Stimulated activated naive CD8-positive, alpha-beta T cell treated with anti-CD3 and anti-CD28 coated beads, Interleukin-15, amount 100 ng/mL, for 72 hours (primary cell): ENCODE results near the gene CABLES1.
"Not testable (repeated sequence)": the region's sequence is repeated elsewhere in the genome, so short reads cannot be mapped to it uniquely, and the experiment has no call there.

Experiments
- ATAC-seq: fragments of 150-1000 bp; cut with Tn5 transposase; 2 replicates; pipeline ENCODE4 v1.10.0; 2021; ENCODE audit warnings: mild to moderate bottlenecking, moderate library complexity
- DNase-seq, 2 donors: peaks; one replicate each; pipeline ENCODE4 v3.0.0; 2021 to 2022
- H3K27ac Mint-ChIP-seq, 2 donors: one replicate each; pipeline ENCODE4 v1.8.0; 2022; ENCODE audit warnings: mild to moderate bottlenecking in 2 of 2, mixed read lengths in 2 of 2, moderate library complexity in 2 of 2
- H3K27me3 Mint-ChIP-seq: one replicate; pipeline ENCODE4 v1.8.0; 2022; ENCODE audit warnings: mixed read lengths
- H3K4me1 Mint-ChIP-seq: one replicate; pipeline ENCODE4 v1.8.0; 2022; ENCODE audit warnings: mild to moderate bottlenecking, mixed read lengths
- H3K4me3 Mint-ChIP-seq, 2 donors: one replicate each; pipeline ENCODE4 v1.8.0; 2022; ENCODE audit warnings: mild to moderate bottlenecking in 2 of 2, mixed read lengths in 2 of 2, moderate library complexity in 1 of 2
- H3K9me3 Mint-ChIP-seq, 2 donors: one replicate each; pipeline ENCODE4 v1.8.0; 2022; ENCODE audit warnings: mixed read lengths in 2 of 2

CABLES1 gene

GRCh38 chr18:23105030-23105429 lies 30.3 kb upstream of the CABLES1 start:
- DNase-seq (no peak), ATAC-seq (no peak)
- H3K9me3 Mint-ChIP-seq: no peaks in the 10 kb centered on the region
- no peak overlapping the region for H3K4me3 Mint-ChIP-seq
- no peaks in the 10 kb centered on the region for H3K4me1 Mint-ChIP-seq
- H3K27me3 Mint-ChIP-seq: no peaks in the 10 kb centered on the region
- H3K27ac Mint-ChIP-seq: no peak overlapping the region

DNA sequence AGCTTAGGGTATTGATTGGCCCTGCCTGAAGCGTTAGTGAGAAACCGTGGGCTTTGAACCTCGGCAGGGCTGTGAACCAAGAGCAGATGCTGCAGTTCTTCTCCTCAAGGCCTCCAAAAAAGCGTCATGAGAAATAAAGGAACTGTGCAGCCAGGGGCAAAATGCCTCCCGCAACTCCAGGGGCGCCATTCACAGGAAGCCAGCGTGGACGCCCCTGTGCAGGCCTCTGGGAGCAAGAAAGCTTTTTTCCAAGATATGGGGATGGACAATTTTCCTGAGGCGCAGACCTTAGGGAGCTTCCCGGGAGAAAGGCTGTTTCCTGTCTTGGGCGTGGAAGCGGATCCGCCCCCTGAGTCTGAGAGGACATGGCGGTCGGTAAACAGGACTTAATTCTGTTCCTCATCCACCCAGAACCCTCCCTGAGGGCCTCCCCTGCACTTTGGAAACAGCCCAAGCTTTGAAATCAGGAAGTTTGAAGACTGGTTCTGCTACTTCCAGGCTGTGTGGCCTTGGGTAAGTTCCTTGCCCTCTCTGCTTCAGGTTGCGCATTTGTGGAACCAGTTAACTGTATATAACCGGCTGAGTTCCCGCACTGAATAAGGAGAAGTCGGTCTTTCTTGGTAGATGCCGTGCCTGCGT lies 29.6 kb upstream of the CABLES1 start:
- H3K4me1 Mint-ChIP-seq: no peaks in the 10 kb centered on the region
- ATAC-seq (no peak), DNase-seq (no peak)
- H3K9me3 Mint-ChIP-seq: no peaks in the 10 kb centered on the region
- H3K4me3 Mint-ChIP-seq: no peak overlapping the region
- no peaks in the 10 kb centered on the region for H3K27me3 Mint-ChIP-seq
- H3K27ac Mint-ChIP-seq: no peak overlapping the region

DNA sequence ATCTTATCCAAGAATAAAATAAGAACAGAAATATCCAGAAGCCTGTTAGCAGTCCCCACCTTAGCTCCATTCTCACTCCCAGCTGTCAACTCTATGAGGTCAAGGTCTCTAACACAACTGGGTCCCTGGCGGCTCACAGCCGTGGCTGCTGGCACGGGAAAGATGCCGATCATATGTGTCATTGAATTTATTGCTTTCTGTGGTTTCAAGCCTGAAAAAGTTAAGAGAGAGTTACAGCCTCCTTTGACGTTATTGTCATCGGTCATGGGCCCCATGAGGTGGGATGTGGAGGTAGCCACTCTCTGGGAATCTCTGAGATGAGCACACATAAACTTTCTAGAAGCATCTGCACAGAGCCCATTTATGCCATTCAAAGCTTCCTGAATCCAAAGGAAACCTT lies 28.7 kb upstream of the CABLES1 start:
- ATAC-seq: no peak
- no peak overlapping the region for H3K4me3 Mint-ChIP-seq
- no peaks in the 10 kb centered on the region for H3K4me1 Mint-ChIP-seq
- H3K27me3 Mint-ChIP-seq: no peaks in the 10 kb centered on the region
- H3K9me3 Mint-ChIP-seq: peaks cover 0 to 5% of the 10 kb centered on the region in 2 donors
- no peak for DNase-seq
- H3K27ac Mint-ChIP-seq: no peak overlapping the region

GRCh38 chr18:23107718-23108117 lies 27.6 kb upstream of the CABLES1 start:
- Mint-ChIP-seq H3K9me3 (peaks cover 6 to 9% of the 10 kb centered on the region in 2 donors), H3K4me3 (no peak overlapping the region), H3K27me3 (no peaks in the 10 kb centered on the region), H3K4me1 (no peaks in the 10 kb centered on the region), H3K27ac (no peak overlapping the region)
- DNase-seq (no peak), ATAC-seq (no peak)

- no peak for ATAC-seq
- Mint-ChIP-seq H3K9me3 (peaks cover 8 to 9% of the 10 kb centered on the region in 2 donors), H3K4me1 (no peaks in the 10 kb centered on the region), H3K27me3 (no peaks in the 10 kb centered on the region), H3K4me3 (no peak overlapping the region), H3K27ac (no peak overlapping the region)
- no peak for DNase-seq
Measured at GRCh38 chr18:23108496-23108895, 26.8 kb upstream of the CABLES1 start.

DNA sequence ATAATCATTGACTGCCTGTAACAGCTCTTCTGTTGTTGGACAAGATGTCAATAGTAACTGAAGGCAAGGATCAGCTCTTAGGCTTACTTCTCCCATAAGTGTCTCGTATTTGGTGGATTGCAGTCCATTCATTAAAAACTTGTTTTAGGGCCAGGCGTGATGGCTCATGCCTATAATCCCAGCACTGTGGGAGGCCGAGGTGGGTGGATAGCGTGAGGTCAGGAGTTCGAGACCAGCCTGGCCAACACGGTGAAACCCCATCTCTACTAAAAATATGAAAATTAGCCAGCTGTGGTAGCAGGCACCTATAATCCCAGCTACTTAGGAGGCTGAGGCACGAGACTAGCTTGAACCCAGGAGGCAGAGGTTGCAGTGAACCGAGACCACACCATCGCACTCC lies 26.1 kb upstream of the CABLES1 start:
- H3K27me3 Mint-ChIP-seq, H3K4me1 Mint-ChIP-seq, DNase-seq, H3K4me3 Mint-ChIP-seq, ATAC-seq, H3K9me3 Mint-ChIP-seq, H3K27ac Mint-ChIP-seq: not testable (repeated sequence)

- Mint-ChIP-seq H3K4me1 (peaks cover 17% of the 10 kb centered on the region), H3K9me3 (peaks cover 8 to 9% of the 10 kb centered on the region in 2 donors), H3K4me3 (no peak overlapping the region), H3K27me3 (peaks cover 7% of the 10 kb centered on the region), H3K27ac (no peak overlapping the region)
- ATAC-seq (no peak), DNase-seq (no peak)
Measured at GRCh38 chr18:23113576-23113975, 21.7 kb upstream of the CABLES1 start.

- H3K27ac Mint-ChIP-seq: no peak overlapping the region
- peaks cover 7% of the 10 kb centered on the region for H3K27me3 Mint-ChIP-seq
- no peak for ATAC-seq
- no peak for DNase-seq
- H3K9me3 Mint-ChIP-seq: peaks cover 8 to 9% of the 10 kb centered on the region in 2 donors
- no peak overlapping the region for H3K4me3 Mint-ChIP-seq
- peaks cover 17% of the 10 kb centered on the region for H3K4me1 Mint-ChIP-seq
Measured at GRCh38 chr18:23114171-23114881, 21.0 kb upstream of the CABLES1 start.

DNA sequence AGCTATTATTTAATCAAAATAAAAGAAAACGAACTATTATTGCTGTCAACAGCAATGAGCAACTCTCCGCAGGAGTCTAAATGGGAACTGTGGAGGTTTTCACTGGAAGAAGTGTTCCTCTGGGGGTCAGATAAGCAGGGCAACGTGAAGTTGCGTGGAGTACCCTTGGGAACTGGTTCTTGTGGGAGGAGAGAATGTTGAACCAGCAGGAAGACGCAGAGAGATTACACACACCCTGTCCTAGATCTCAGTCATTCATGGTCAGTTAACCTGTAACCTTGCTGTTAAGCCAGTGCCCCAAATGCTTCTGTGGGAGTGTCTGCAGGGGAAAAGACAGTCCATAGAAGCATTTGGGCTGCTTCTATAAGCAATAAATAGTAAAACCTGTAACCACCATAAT lies 20.4 kb upstream of the CABLES1 start:
- Mint-ChIP-seq H3K27me3 (peaks cover 7% of the 10 kb centered on the region), H3K27ac (no peak overlapping the region), H3K4me1 (peaks cover 17% of the 10 kb centered on the region), H3K4me3 (no peak overlapping the region), H3K9me3 (peaks cover 8 to 9% of the 10 kb centered on the region in 2 donors)
- ATAC-seq: no peak
- no peak for DNase-seq

DNA sequence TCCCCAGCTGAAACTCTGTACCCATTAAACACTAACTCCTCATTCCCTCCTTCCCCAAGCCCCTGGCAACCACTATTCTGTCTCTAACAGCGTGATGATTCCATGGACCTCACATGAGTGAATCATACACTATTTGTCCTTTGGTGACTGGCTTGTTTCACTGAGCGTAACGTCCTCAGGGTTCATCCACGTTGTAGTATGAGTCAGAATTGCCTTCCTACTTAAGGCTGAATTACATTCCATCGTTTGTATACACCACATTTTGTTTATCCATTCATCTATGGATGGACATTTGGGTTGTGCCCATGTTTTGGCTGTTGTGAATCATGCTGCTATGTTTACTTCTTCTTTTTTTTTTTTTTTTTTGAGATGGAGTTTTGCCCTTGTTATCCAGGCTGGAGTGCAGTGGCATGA lies 19.6 kb upstream of the CABLES1 start:
- Mint-ChIP-seq H3K4me1 (peaks cover 17% of the 10 kb centered on the region), H3K27me3 (peaks cover 7% of the 10 kb centered on the region), H3K27ac (no peak overlapping the region), H3K9me3 (peaks cover 8 to 9% of the 10 kb centered on the region in 2 donors), H3K4me3 (no peak overlapping the region)
- DNase-seq: no peak
- ATAC-seq: no peak

- DNase-seq (no peak), ATAC-seq (no peak)
- no peaks in the 10 kb centered on the region for H3K4me1 Mint-ChIP-seq
- H3K27me3 Mint-ChIP-seq: peaks cover 7% of the 10 kb centered on the region
- H3K27ac Mint-ChIP-seq: no peak overlapping the region
- H3K9me3 Mint-ChIP-seq: no peaks in the 10 kb centered on the region
- H3K4me3 Mint-ChIP-seq: no peak overlapping the region
Measured at GRCh38 chr18:23121133-23121532, 14.2 kb upstream of the CABLES1 start.

GRCh38 chr18:23122334-23123229 lies 12.7 kb upstream of the CABLES1 start:
- no peaks in the 10 kb centered on the region for H3K4me1 Mint-ChIP-seq
- DNase-seq (no peak), ATAC-seq (no peak)
- H3K9me3 Mint-ChIP-seq: no peaks in the 10 kb centered on the region
- H3K27ac Mint-ChIP-seq: no peak overlapping the region
- H3K4me3 Mint-ChIP-seq: no peak overlapping the region
- H3K27me3 Mint-ChIP-seq: peaks cover 6% of the 10 kb centered on the region

DNA sequence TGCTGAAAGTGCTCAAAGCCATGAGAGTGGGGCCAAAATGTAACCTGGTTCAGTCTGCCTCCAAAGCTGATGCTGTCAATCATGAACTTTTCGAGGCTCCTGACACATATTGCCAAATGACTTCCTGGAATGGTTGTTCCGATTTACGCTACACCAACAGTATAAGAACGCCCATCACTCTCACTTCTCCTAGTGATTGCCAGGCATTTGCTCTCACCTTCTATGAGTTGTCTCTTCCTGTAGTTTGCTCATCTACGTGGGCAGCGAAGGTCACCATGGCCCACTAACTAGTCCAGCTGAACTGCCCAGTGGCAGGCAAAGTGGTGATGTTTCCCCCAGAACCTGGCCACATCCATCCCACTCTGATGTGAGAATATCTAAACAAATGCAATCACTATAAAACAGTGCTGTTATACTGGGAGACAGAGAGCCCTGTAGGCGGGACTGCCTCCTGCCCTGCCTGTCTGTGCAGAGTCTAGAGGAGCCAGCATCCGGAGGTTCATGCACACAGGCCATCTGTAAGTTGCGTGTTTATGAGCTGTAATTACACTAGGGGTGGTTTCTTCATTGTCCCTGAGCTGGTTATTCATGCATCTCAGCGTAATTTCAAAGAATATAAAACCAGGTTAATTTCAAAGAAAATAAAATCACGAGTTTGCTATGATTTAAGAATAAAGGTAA lies 8.8 kb upstream of the CABLES1 start:
- no peak overlapping the region for H3K4me3 Mint-ChIP-seq
- DNase-seq: no peak
- no peaks in the 10 kb centered on the region for H3K27me3 Mint-ChIP-seq
- H3K9me3 Mint-ChIP-seq: no peaks in the 10 kb centered on the region
- H3K4me1 Mint-ChIP-seq: no peaks in the 10 kb centered on the region
- no peak overlapping the region for H3K27ac Mint-ChIP-seq
- ATAC-seq: no peak

DNA sequence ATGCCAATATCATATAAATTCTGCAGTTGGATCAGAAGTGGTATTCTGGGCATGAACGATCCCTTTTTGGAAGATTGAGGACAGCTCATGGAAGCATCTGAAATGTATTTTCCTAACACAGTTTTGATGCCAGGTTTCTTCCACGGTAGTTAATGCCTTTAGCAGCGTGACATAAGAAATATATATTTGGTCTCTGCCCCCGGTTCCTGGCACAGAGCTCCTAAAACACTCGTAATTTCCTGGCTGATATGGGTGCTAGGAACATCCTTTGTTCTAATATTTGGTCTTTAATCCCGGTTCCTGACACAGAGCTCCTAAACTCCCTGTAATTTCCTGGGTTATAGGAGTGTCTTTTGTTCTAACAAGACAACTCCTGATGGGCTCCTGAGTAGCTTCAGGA lies 8.2 kb upstream of the CABLES1 start:
- ATAC-seq (no peak), DNase-seq (no peak)
- H3K4me3 Mint-ChIP-seq: no peak overlapping the region
- H3K27ac Mint-ChIP-seq: no peak overlapping the region
- peaks cover 3% of the 10 kb centered on the region for H3K27me3 Mint-ChIP-seq
- no peaks in the 10 kb centered on the region for H3K9me3 Mint-ChIP-seq
- peaks cover 3% of the 10 kb centered on the region for H3K4me1 Mint-ChIP-seq

DNA sequence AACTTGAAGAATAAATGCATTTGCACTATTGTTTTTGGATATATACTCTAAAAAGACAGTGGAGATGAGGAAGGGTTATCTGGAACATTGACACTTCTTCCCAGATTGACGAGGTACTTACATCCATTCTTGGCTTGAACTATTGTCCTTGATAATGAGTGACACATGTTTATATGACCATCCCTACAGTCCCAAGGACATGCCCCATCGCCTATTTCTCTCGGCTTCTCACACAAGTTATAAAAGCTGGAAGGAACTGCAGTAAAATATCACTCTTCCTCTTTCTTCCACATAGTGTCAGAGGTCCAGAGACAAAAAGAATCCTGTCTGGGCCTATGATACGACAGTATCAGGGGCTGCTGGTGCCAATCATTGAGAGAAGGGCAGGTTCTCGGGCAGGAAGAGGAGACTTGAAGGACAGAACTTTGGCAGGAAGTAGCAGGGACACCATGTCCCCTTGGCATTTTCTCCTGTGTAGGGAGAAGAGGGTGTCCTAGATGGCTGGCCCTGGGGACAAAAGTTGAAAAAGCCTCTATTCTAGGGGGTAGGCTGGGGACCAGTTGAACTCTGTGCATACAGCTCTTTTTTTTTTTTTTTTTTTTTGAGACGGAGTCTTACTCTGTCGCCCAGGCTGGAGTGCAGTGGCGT lies 5.8 kb upstream of the CABLES1 start:
- H3K9me3 Mint-ChIP-seq: no peaks in the 10 kb centered on the region
- ATAC-seq: no peak
- no peak for DNase-seq
- H3K4me1 Mint-ChIP-seq: peaks cover 13% of the 10 kb centered on the region
- peaks cover 16% of the 10 kb centered on the region for H3K27me3 Mint-ChIP-seq
- peak overlapping the region in 1 of 2 donors; percentile 81 for H3K27ac Mint-ChIP-seq
- no peak overlapping the region for H3K4me3 Mint-ChIP-seq
